Iris pigment epithelial cell (primary cell): ENCODE results near the gene GIPC1.
"Not testable (repeated sequence)": the region's sequence is repeated elsewhere in the genome, so short reads cannot be mapped to it uniquely, and the experiment has no call there.

Source experiments
- DNase-seq: peaks from one replicate; pipeline ENCODE4 v3.0.0-alpha.2; 2011; ENCODE audit warnings: low read depth

GIPC1 gene

DNA sequence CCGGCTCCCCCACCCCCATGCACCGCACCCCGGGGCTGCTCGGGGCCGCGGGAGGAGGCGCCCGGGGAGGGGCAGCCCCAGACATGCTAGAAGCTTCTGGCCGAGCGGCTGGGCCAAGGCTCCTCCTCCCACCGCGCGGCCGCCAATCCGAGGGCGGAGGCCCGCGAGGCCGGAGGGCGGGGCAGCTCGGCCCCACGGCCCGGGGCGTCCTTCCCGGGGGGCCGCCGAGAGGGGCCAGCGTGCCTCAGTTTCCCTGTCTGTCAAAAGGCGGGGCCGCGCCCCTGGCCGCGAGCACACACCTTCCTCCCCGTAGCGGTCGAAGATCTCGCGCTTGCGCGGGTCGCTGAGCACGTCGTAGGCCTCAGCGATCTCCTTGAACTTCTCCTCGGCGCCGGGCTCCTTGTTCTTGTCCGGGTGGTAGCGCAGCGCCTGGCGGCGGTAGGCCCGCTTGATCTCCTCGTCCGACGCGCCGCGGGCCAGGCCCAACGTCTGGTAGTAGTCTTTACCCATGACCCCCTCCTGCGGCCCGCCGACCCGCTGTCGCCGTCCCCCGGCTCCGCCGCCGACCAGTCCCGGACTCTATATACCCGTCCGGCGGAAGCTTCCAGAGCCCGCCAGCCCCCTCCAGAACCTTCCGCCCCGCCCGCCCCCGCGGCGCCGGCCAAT is 22.0 kb upstream of the GIPC1 start, which contains the start of gene DNAJB1:
Gene DNAJB1, minus strand, starts transcription at position 558 of the 666 bp plus-strand sequence. Its CDS starts 48 bp downstream, at position 510.
- peak; percentile 86 for DNase-seq

DNA sequence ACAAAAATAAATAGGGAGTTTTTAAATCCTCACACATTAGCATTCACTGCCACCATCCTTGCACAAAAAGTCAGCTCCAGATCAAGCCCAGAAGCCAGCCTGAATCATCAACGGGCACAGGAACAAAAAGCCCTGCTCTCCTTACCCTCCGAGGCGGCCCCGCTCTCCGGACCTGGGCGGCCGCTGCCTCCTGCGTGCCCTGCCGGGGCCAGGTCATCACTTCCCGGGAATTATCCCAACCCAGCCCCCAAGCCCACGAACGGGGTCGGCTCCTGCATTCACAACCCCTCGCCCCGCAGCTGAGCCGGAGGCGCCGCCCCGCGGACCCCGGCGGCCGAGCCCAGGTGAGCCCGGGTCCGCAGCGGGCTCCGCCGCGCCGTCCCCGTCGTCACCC is 21.5 kb upstream of the GIPC1 start:
- DNase-seq: peak; percentile 28

DNA sequence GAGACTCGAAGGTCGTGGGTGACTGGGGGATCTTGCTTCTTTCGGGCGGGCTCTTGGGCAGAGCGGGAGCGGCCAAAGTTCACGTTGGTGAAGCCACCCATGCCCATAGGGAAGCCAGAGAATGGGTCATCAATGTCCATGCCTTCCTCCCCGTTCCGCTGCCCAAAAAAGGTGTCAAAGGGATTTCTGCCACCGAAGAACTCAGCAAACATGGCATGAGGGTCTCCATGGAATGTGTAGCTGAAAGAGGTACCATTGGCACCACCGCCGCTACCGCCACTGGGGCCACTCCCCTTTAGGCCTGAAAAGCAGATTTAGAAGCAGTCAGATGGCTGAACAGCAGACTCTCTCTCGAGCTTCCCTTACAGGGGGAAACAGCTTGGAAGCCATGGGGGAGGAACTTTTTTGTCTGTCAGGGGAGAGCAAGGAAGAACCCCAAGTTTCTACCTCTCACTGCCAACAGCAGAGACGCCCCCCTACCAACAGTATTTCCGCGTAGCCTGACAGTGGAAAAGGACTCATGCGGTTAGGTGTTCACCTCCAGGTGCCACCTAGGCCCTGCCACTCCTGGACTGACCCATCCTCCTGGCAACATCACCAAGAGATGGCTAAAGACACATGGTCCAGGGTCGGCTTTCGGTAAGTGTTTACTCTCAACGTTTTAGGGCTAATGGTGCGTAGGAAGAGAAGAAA is 21.0 kb upstream of the GIPC1 start:
- no peak for DNase-seq

DNA sequence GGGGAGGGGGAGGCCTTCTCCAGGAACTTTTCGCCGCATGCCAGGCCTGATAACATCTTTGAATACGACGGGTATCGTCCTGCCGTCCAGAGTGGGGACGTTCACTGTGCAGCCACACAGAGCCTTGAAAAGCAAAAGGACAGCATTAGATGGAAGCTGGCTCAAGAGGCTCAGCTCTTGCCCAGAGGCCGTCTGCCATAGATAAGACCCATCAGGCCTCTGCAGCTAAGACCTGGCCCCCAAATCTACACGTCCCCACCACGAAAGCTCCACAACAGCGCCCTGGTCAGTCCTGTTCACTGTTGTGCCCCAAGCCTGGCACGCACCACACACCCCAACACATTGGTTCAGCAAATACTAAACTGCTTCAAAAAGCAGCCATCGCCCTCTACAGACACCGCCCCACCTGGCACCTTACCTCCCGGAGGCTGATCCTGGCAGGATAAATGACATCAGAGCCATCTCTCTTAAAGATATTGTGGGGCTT is 20.2 kb upstream of the GIPC1 start:
- no peak for DNase-seq

DNA sequence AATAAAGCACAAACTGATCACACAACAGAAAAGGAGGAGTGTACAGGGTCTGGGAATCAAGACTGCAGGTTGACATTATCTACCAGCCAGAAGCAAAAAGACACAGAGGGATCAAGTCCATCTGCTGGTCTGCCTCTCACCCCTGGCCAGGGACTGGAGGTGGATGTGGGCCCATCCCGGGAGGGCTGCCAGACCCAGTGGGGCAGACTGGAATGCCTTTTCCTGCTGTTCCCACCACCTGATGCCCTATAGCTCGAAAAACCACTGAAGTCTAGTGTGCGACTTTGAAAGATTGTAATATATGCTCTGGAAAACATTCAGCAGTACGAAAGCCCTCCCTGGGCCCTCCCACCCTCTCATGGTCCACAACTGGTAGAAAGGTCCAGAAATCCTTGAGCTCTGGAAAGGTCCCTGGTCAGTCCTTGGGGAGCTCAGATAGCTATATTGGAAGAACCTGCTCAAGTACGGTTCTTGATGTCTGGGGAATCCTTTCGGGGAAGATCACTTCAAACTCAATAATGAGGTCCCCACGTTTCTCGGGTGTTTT is 19.6 kb upstream of the GIPC1 start:
- DNase-seq: no peak

DNA sequence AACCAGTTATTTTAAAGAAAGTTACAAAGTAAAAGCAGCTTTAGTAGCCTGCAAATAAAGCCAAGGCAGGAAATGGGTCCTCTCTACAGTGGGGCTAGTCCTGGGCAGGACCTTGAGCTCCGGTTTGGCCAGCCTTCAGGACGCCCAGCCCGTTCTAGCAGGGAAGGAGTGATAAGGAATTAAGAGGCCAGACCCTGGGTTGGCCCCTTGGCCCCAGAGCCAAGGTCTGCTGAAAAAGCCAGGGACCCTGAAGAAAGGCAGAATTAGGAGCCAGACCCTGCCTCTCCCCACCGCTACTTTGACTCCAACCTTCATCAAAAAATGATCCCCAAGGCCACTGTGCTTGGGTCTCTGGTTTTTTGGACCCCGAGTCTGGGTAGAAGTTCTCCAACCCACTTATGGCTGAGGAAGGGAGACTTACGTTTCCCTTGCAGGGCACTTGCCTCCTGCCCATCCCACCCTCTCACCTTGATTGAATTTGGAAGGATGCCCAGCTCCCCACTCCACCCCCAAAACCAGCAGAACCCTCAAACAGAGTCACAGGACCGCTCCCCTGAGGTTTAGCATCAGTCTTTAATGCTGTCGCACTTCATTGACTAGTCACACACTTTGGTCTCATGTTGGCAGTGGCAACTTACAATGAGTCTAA is 18.4 kb upstream of the GIPC1 start:
- no peak for DNase-seq

DNA sequence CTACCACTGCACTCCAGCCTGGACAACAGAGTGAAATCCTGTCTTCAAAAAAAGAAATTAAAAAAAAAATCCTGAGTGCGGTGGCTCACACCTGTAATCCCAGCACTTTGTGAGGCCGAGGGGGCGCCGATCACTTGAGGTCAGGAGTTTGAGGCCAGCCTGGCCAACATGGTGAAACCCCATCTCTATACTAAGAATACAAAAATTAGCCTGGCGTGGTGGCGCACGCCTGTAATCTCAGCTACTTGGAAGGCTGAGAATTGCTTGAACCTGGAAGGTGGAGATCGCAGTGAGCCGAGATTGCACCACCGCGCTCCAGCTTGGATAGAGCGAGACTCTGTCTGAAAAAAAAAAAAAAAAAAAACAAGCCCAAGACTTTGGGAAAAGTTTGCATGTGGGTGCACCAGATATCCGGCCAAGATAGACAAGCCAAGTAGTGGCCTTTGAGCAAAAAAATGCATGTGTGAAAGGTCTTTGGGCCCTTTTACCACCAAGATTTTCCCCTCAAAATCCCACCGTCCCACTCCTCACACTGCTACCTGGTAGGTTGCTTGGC is 16.6 kb upstream of the GIPC1 start:
- DNase-seq: no peak

DNA sequence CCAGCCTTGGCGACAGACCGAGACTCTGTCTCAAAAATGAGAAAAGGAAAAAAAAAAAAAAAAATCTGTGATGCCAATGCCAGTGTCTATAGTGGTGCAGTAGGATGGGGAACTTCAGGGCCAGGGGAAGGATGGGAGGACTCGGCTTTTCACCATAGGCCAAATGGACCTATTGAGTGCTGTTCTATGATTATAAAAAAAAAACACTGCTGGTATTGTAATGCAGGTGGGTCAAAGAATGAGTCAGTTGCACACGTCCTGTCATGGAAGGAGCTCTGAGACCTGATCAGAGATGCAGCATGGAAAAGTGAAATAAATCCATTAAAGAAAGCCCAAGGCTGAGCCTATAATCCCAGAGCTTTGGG is 15.3 kb upstream of the GIPC1 start:
- no peak for DNase-seq

DNA sequence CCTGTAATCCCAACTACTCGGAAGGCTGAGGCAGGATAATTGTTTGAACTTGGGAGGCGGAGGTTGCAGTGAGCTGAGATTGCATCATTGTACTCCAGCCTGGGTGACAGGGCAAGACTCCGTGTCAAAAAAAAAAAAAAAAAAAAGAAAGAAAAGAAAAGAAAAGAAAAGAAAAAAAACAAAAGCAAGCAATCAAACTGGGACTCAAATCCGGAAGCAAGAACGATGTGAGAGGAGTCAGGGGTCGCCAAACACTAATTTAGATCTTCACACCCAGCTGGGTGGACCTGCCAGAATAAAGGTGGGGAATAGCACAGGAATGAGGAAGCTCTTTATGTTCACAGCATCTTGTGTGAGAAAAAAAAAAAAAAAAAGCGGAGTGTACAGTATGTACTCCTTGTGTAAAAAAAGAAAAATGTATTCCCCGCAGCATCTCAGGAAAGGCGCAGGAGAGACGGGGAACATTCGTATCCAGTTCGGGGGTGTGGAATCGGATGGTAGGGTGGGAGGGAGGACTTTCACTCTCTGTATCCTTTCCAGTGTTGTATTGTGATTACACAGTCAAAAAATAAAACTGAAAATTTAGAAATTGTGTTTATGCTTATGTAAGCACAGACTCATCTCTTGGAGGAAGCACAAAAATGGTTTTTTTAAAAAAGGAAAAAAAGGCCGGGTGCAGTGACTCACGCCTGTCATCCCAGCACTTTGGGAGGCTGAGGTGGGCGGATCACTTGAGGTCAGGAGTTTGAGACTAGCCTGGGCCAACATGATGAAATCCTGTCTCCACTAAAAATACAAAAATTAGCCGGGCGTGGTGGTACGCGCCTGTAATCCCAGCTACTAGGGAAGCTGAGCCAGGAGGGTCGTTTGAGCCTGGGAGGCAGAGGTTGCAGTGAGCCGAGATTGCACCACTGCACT is 14.6 kb upstream of the GIPC1 start:
- peak; percentile 83 for DNase-seq

DNA sequence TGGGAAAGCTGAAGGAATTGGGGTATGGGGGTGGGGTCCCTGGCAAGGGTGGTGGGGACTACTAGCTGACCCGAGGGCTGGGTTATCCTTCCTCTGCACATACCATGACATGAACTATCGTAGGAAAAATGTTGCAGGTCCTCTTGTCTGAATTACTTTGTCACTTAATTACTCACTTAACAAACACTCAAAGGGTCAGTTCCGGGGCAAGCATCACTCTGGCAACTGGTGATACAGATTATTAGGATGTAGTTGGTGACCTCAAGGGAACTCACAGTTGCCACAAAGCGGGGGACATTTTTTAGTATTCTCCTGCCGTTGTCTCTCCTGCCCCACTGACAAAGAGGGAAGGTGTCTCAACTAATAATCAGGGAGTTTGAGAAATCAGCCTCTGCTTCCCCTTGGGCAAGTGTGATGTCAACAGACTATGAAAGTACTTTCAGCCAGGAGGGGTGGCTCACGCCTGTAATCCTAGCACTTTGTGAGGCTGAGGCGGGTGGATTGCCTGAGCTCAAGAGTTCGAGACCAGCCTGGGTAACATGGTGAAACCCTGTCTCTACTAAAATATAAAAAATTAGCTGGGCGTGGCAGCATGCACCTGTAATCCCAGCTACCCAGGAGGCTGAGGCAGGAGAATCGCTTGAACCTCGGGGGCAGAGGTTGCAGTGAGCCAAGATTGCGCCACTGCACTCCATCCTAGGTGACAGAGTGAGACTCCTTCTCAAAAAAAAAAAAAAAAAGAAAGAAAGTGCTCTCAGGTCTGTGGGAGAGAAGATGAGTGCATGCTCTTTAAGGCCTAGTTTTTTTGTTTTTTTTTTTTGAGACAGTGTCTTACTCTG is 12.0 kb upstream of the GIPC1 start:
- peak; percentile 67 for DNase-seq

DNA sequence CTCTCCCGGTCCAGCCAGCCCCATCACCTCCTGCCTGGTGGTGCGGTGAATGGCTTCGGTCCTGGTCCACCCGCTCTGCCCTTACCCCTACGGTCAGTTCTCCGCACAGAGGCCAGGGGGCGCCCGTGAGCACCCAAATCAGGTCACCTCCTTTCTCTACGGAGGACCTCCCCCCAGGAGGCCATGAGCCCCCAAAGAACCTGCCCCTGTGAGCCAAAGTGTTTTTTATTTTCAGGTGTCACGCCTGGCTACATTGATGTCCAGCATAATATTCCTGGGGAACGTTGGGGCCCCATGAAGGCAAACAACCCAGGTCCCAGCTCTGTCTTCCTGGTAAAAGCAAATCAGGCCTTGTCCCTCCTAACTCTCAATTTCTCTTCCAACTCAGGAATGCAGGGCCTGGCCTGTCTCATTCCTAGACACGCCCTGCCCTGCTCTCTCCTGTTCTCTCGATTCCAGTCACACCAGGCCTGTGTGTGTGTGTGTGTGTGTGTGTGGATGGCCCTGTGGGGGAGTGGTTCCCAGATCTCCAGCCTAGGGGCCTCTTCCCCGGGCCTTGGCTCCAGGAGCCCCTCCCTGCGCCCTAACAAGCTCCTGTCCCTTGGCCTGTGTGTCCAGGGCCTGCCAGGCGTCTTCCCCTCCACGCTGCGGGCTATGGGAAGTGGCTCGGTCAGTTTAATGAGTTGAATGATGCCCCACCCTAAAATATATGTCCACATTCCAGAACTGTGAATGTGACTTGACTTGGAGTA is 9.7 kb upstream of the GIPC1 start:
- DNase-seq: peak; percentile 77

DNA sequence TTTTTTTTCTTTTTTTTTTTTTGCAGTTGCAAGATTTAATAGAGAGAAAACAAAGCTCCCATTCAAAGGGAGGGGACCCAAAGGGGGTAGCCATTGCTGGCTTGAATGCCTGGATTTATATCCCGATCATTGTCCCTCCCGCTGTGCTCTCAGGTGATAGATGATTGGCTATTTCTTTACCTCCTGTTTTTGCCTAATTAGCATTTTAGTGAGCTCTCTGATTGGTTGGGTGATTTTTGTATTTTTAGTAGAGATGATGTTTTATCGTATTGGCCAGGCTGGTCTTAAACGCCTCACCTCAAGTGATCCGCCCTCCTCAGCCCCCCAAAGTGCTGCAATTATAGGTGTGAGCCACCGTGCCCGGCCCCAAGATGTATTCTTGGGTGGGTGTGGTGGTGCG is 8.6 kb upstream of the GIPC1 start:
- DNase-seq: not testable (repeated sequence)

DNA sequence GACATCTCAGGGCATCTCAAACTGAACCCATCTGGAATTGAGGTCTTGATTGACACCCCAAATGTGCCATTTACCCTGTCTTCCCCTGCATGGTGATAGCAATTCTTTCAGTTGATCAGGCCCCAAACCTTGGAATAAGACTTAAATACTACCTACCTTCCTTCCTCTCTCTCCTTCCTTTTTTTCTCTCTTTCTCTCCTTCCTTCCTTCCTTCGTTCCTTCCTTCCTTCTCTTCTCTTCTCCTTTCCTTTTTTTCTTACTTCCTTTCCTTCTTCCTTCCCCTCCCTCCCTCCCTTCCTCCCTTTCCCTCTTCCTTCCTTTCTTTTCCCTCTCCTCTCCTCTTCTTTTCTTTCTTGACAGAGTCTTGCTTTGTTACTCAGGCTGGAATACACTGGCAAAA is 7.4 kb upstream of the GIPC1 start:
- DNase-seq: no peak

DNA sequence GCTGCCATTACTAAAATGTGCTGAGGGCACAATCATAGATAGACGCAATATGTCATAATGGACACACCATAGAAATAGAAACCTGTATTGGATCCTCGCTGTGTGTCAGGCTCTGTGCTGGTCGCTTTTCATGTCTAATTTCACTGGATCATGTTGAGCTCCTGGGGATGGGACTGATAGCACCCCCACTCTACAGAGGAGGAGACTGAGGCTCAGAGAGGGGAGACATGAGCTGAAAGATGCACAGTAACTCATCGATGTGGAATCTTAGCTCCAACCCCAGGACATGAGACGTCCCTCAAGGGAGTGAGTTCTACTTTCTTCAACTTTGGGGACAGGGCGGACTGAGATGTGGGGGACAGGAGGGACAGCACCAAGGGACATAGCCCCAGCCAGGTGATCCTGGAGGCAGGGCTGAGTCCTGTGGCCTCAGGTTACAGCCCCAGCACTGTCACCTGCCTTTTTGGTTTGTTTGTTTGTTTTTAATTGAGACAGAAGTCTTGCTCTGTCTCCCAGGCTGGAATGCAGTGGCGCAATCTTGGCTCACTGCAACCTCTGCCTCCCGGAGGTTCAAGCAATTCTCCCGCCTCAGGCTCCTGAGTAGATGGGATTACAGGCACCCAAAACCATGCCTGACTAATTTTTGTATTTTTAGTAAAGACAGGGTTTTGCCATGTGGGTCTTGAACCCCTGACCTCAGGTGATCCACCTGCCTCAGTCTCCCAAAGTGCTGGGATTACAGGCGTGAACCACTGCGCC is 6.6 kb upstream of the GIPC1 start:
- peak; percentile 46 for DNase-seq

DNA sequence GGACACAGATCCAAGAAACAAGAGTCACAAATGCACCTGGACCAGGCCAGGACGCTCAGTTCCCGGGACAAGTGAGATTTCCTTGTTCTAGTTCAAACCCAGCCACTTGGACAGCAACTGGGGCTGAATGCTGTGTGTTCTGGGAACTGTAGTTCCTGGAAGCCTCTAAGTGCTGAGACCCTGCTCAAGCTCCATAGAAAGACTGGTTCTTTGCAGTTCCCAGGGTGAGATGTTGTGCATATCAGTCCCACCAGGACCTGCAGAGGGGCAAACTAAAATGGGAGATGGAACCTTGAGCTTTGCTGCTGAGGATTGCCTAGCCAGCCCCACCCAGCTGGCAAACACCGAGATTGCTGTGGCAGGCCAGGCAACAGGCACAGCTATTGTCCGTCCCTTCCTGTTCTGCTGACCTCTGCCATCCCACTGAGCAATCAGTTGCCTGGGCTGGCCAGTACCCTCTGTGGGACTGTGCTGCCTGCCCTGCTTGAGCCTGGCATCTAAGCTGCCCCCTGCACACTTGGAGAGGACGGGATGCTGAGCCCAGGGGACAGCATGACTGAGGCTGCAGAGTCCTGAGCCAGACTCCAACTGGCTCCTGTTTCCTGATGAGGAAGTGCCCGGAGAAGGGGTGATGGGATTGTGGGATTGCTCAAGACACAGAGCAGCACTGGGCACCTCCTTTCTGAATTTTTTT is 1.4 kb upstream of the GIPC1 start:
- no peak for DNase-seq

DNA sequence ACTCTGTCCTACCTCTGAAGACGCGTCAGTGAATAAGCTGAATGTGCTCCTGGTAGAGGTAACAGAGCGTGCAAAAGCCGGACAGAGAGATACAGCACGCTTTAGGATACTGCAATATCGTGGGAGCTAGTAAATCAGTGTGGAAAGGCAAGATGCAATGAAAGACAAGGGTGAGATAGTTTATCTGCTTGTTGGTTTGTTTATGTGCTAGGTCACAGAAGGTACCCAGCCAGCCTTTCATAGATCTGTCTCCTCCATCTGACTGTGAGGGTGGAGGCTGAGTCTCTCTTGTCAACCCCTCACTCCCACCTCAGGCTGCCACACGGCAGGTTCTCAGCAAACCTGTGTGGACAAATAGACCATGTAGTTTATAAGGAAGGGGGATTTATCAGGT is 904 bp upstream of the GIPC1 start:
- no peak for DNase-seq

DNA sequence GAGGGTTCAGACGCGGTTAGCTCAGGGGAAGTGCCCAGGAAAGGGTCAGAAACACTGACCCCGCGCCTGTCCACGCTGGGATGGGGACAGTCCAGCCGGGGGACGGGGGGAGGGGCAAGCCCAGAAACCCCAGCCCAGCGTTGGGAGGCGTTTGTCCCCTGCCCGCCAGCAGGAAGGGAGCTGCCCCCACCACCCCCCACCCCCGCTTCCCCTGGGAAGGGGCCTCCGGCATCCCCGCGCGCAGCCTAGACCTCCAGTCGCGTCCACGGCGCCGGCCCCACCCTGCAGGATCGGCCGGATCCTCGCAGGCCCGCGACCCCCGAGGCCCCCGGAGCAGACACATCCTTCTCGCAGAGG is 277 bp downstream of the GIPC1 start:
- DNase-seq: no peak

DNA sequence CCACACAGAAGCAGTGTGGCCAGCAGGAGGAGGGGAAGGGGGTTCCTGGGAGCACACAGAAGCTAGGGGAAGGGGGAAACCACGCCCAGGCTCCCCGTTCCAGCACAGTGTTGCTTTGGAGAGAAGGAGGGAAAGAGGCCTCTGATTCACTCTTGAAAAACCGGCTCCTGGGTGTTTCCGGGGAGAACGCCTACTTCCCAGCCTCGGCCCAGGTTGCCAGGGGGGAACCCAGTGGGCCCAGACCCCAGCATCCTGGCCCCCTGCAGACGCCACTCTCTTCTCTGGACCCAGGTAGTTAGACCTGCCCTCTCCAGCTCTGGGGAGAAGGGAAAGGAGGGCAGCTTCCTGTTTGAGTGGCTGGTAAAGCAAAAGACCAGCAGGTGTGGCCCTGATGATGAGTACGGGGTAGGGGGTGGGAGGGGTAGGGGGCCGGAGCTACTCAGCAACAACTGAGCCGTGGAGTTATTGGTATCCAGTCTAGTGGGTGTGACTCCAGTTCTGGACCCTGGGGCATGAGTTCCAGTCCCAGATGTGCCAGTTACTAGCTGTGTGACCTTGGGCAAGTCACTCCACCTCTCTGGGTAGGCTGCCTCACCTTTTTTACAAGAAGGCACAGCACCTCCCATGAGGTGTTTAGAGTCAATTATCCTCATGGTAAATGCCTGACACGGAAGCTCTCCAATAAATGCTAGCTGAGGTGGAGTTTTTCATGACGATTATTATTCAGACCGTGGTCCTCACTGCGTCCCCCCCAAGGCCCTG is 836 bp downstream of the GIPC1 start:
- no peak for DNase-seq
